ENCODE results near the gene TMEFF2. TPM values are rescaled to one million over a fixed set of nuclear protein-coding genes. Genes with fewer than 3 reads are reported as not detected.
A peak's percentile ranks its signal among the peaks of the same experiment; 100 is the strongest.

The TMEFF2 gene
- total and polyA plus RNA-seq, 2 donors from 2014 or later = not detected

GRCh38 chr2:191912764-191913163, 282.0 kb downstream of the TMEFF2 start:
- intact Hi-C loops (cut with DNase I) = no loop called here
- FAIRE-seq = no peak

GRCh38 chr2:191910518-191910917, 284.2 kb downstream of the TMEFF2 start:
- Histone ChIP-seq H3K36me3 (ENCODE audit: control insufficient read depth in 2 of 3, insufficient read depth in 3 of 3, low read length in 3 of 3) (no peaks in the 10 kb centered on the region), H3K9me3 (ENCODE audit: control insufficient read depth in 2 of 3, insufficient read depth in 1 of 3, low read length in 3 of 3) (no peaks in the 10 kb centered on the region), H3K4me3 (ENCODE audit: low read length in 3 of 3) (no peak overlapping the region), H3K27me3 (ENCODE audit: control insufficient read depth, insufficient read depth, low read length) (no peaks in the 10 kb centered on the region), H3K4me1 (ENCODE audit: control insufficient read depth in 2 of 3, insufficient read depth in 2 of 3, low read depth in 1 of 3, low read length in 3 of 3) (no peaks in the 10 kb centered on the region), H3K27ac (ENCODE audit: low read depth in 2 of 2, low read length in 2 of 2) (no peak overlapping the region), H3K9ac (ENCODE audit: low read length in 3 of 3) (no peak overlapping the region)
- TF ChIP-seq CTCF (IDR thresholded peaks at IDR 0.05; ENCODE audit: borderline replicate concordance, extremely low read depth, insufficient read depth) = no peak
- intact Hi-C loops (cut with DNase I) = no loop called here
- DNase-seq (no peak), FAIRE-seq (no peak)

More at GRCh38 chr2:191912764-191913163, 282.0 kb downstream of the TMEFF2 start:
- no peak overlapping the region for H3K27ac ChIP-seq (ENCODE audit: low read depth in 2 of 2, low read length in 2 of 2)
- H3K4me3 ChIP-seq (ENCODE audit: low read length in 3 of 3) = no peak overlapping the region
- TF ChIP-seq CTCF (IDR thresholded peaks at IDR 0.05; ENCODE audit: borderline replicate concordance, extremely low read depth, insufficient read depth) = no peak
- no peak overlapping the region for H3K9ac ChIP-seq (ENCODE audit: low read length in 3 of 3)
- H3K9me3 ChIP-seq (ENCODE audit: control insufficient read depth in 2 of 3, insufficient read depth in 1 of 3, low read length in 3 of 3) = no peaks in the 10 kb centered on the region
- H3K36me3 ChIP-seq (ENCODE audit: control insufficient read depth in 2 of 3, insufficient read depth in 3 of 3, low read length in 3 of 3) = no peaks in the 10 kb centered on the region
- no peak for DNase-seq
- no peaks in the 10 kb centered on the region for H3K4me1 ChIP-seq (ENCODE audit: control insufficient read depth in 2 of 3, insufficient read depth in 2 of 3, low read depth in 1 of 3, low read length in 3 of 3)
- no peaks in the 10 kb centered on the region for H3K27me3 ChIP-seq (ENCODE audit: control insufficient read depth, insufficient read depth, low read length)

- Histone ChIP-seq H3K27me3 (ENCODE audit: control insufficient read depth, insufficient read depth, low read length) (no peaks in the 10 kb centered on the region), H3K4me1 (ENCODE audit: control insufficient read depth in 2 of 3, insufficient read depth in 2 of 3, low read depth in 1 of 3, low read length in 3 of 3) (no peaks in the 10 kb centered on the region), H3K27ac (ENCODE audit: low read depth in 2 of 2, low read length in 2 of 2) (no peak overlapping the region), H3K36me3 (ENCODE audit: control insufficient read depth in 2 of 3, insufficient read depth in 3 of 3, low read length in 3 of 3) (no peaks in the 10 kb centered on the region), H3K4me3 (ENCODE audit: low read length in 3 of 3) (no peak overlapping the region), H3K9me3 (ENCODE audit: control insufficient read depth in 2 of 3, insufficient read depth in 1 of 3, low read length in 3 of 3) (no peaks in the 10 kb centered on the region), H3K9ac (ENCODE audit: low read length in 3 of 3) (no peak overlapping the region)
- intact Hi-C loops (cut with DNase I) = no loop called here
- FAIRE-seq (peak; percentile 71), DNase-seq (no peak)
- no peak for TF ChIP-seq CTCF (IDR thresholded peaks at IDR 0.05; ENCODE audit: borderline replicate concordance, extremely low read depth, insufficient read depth)
Observed at GRCh38 chr2:191908874-191909273, 285.9 kb downstream of the TMEFF2 start.

- peak in 1 of 5 donors; percentile 20 for DNase-seq
Observed at GRCh38 chr2:191907545-191907944, 287.2 kb downstream of the TMEFF2 start.

More at GRCh38 chr2:191907545-191907944, 287.2 kb downstream of the TMEFF2 start:
- intact Hi-C loops (cut with DNase I) = no loop called here
- Histone ChIP-seq H3K27me3 (ENCODE audit: control insufficient read depth, insufficient read depth, low read length) (no peaks in the 10 kb centered on the region), H3K9me3 (ENCODE audit: control insufficient read depth in 2 of 3, insufficient read depth in 1 of 3, low read length in 3 of 3) (no peaks in the 10 kb centered on the region), H3K36me3 (ENCODE audit: control insufficient read depth in 2 of 3, insufficient read depth in 3 of 3, low read length in 3 of 3) (no peaks in the 10 kb centered on the region), H3K4me1 (ENCODE audit: control insufficient read depth in 2 of 3, insufficient read depth in 2 of 3, low read depth in 1 of 3, low read length in 3 of 3) (no peaks in the 10 kb centered on the region), H3K9ac (ENCODE audit: low read length in 3 of 3) (no peak overlapping the region), H3K27ac (ENCODE audit: low read depth in 2 of 2, low read length in 2 of 2) (no peak overlapping the region), H3K4me3 (ENCODE audit: low read length in 3 of 3) (no peak overlapping the region)
- no peak for FAIRE-seq
- TF ChIP-seq CTCF (IDR thresholded peaks at IDR 0.05; ENCODE audit: borderline replicate concordance, extremely low read depth, insufficient read depth) = no peak
